ENCODE measurements around the gene UNC5C. TPM values are rescaled to one million over a fixed set of nuclear protein-coding genes. Genes with fewer than 3 reads are reported as not detected.

UNC5C gene
- total RNA-seq, 4 donors from 2014 or later = 0.44 to 0.68 (median 0.61) TPM

DNA sequence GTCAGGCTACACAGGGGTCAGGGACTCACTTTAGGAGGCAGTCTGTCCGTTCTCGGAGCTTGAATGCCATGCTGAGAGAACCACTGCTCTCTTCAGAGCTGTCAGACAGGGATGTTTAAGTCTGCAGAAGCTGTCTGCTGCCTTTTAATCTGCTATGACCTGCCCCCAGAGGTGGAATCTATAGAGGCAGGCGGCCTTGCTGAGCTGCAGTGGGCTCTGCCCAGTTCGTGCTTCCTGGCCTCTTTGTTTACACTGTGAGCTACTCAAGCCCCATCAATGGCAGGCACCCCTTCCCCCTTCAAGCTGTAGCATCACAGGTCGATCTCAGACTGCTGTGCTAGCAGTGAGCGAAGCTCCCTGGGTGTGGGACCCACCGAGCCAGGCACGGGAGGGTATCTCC, 31.5 kb upstream of the UNC5C start:
- TF ChIP-seq CTCF (IDR thresholded peaks at IDR 0.05; ENCODE audit: low read depth) = no peak

DNA sequence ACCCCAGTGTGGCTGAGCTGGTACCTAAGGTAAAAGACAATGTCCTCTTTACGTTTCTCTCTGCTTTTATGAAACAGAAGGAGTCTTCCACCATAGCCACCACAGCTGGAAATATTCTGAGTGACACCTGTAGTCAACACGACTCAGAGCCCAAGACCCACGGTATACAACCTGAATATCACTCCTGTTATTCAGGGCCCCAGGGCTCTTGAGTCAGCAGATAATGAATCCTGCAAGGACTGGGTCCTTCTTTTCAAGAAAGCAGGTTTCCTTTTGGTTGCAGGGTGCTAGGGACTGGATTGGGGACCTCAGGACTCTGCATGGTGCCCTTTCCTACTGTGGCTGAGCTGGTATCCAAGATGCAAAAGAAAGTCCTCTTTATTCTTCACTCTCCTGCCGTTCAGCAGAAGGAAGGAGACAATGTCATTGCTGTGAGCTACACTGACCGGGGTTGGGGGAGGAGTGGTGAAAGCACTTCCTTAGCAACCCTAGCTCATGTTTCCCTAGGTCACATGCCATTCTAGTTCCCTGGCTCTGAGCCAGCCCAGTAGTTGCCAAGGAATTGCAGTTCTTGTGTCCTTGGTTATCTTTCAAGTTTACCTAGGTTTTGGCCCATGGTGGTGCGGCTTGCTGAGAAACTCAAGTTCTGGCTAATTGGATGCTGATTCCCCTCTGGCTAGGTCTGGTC, 23.7 kb upstream of the UNC5C start:
- no peak for TF ChIP-seq CTCF (IDR thresholded peaks at IDR 0.05; ENCODE audit: low read depth)

- TF ChIP-seq CTCF (IDR thresholded peaks at IDR 0.05; ENCODE audit: low read depth) = no peak
Observed at GRCh38 chr4:95571577-95571976, 22.8 kb upstream of the UNC5C start.

GRCh38 chr4:95563638-95564337, 15.0 kb upstream of the UNC5C start:
- no peak for TF ChIP-seq CTCF (IDR thresholded peaks at IDR 0.05; ENCODE audit: low read depth)

DNA sequence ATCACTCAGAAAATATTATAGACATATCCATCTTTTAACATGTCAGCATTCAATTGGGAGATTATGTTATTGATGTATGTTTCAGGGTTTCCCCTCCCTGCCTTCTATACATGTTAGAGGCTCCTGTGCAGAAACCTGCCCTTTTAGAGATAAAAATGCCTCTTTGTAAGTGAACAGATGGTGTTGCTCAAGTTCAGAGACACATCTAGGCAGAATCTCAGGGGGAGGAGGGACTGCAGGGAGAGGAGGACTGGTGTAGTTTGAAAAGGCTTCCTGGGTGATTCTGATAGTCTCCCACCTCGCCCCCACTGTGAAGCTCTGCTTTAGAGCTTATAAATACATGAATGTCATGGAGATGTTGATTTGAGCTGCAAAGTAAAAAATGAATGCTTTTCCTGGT, 12.0 kb upstream of the UNC5C start:
- no peak for TF ChIP-seq CTCF (IDR thresholded peaks at IDR 0.05; ENCODE audit: low read depth)

- no peak for TF ChIP-seq CTCF (IDR thresholded peaks at IDR 0.05; ENCODE audit: low read depth)
Observed at GRCh38 chr4:95556207-95556859, 7.6 kb upstream of the UNC5C start.

- TF ChIP-seq CTCF (IDR thresholded peaks at IDR 0.05; ENCODE audit: low read depth) = no peak
Observed at GRCh38 chr4:95552942-95553550, 4.3 kb upstream of the UNC5C start.
